NCI-H2196 treated with DMSO at 0.1 percent for 48 hours (cell line): Measurements from ENCODE around the gene TMEM94.

Source experiments
- DNase-seq: peaks from one replicate; lab custom pipeline; 2025; ENCODE audit not compliant: unreplicated experiment; lab: John Stamatoyannopoulos, UW

The TMEM94 gene

DNA sequence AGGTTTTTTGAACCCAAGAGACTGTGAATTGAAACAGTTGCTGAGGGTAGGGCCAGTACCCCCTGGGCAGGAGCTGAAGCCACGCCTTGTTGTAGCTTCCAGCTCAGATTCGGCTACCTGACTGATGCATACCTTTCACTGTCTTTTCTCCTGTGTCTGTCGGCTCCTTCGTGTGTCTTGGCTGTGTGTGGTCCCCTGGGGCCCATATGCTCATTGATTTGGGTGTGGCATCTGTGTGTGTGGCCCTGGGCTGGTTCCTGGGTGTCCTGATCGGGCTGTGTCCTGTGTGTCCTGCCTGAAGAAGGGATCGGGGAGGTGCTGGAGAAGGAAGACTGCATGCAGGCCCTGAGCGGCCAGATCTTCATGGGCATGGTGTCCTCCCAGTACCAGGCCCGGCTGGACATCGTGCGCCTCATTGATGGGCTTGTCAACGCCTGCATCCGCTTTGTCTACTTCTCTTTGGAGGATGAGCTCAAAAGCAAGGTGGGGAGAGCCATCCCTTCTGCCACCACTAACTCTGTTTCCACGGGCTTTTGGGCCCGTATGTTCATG is 38.0 kb downstream of the TMEM94 start:
- DNase-seq: no peak

DNA sequence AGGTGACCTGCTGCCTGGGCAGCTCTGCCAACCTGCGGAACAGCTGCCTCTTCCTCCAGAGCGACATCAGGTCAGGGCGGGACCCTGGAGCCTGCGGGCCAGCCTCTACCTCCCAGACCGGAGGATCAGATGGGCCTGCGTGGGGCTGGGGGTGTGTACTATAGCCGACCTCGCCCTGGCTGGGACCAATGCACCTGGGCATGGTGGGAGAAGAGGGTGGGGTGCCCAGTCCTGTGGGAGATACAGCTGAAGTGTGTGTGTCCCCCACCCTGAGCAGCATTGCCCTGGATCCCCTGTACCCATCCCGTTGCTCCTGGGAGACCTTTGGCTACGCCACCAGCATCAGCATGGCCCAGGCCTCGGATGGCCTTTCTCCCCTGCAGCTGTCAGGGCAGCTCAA is 39.6 kb downstream of the TMEM94 start:
- DNase-seq: no peak

DNA sequence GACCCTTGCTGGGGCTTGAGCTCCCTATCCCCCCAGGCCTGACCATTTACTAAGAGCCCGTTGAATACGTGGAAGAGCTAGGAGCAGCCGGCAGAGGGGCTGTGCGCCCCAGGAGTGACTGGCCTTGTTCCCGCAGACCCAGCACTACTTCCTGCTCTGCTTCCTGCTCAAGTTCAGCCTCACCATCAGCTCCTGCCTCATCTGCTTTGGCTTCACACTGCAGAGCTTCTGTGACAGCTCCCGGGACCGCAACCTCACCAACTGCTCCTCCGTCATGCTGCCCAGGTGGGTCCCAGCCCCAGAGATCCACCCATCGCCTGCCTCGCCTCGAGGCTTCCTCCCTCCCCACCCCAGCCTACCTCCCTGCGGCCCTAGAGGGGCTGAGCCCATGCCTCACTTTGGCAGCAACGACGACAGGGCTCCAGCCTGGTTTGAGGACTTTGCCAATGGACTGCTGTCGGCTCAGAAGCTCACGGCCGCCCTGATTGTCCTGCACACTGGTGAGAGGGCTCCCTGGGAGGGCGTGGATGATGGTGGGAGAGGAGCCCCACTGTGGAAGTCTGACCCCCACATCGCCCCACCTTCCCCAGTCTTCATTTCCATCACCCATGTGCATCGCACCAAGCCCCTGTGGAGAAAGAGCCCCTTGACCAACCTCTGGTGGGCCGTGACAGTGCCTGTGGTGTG is 41.7 kb downstream of the TMEM94 start:
- DNase-seq: no peak

DNA sequence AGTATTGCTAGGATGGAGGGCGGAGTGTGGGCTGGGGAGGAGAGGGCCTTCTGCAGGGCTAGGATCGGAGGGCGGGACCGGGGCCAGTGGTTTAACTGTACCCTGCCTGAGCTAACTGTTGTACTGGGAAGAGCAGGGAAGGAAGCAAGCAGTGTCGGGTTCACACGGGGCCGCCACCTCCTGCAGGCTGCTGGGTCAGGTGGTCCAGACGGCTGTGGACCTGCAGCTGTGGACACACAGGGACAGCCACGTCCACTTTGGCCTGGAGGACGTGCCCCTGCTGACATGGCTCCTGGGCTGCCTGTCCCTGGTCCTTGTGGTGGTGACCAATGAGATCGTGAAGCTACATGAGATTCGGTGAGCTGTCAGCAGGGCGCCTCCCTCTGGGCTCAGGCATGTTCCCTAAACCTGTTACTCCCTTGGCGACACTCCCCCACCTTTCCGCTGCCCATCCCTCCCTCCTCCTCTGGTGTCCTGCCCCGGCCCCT is 42.3 kb downstream of the TMEM94 start:
- no peak for DNase-seq

DNA sequence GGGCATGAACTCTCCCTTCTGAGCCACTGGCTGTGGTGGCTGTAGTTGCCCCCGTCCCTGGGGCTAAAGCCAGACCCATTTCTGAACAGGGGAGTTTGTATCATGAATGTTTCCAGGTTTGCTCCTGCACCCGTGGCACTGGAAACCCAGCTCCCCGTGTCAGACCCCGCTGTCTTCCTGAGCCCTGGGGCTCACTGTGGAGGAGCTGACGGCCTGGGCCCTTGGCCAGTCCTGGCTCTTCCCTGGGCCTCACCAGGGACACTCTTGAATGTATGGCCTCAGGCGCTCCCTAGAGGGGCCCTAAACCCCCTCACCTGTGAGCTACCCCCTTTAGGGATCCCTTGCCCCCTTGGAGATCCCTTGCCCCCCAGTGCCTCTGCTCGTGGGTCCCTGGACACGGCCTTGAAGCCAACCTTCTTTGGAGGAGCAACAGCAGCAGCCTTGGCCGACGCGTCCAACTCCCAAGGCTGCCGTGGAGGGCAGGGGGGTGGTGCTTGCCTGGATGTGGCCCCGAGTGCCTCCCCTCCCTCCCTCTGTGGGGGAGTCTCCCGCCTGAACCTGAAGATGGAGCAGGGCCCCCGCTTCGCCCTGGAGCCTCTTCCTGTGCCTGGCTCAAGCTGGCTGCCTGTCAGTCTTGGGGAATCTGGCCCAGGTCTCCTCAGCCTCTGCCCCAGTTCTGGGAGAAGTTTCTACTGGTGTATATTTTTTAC is 43.0 kb downstream of the TMEM94 start:
- no peak for DNase-seq

DNA sequence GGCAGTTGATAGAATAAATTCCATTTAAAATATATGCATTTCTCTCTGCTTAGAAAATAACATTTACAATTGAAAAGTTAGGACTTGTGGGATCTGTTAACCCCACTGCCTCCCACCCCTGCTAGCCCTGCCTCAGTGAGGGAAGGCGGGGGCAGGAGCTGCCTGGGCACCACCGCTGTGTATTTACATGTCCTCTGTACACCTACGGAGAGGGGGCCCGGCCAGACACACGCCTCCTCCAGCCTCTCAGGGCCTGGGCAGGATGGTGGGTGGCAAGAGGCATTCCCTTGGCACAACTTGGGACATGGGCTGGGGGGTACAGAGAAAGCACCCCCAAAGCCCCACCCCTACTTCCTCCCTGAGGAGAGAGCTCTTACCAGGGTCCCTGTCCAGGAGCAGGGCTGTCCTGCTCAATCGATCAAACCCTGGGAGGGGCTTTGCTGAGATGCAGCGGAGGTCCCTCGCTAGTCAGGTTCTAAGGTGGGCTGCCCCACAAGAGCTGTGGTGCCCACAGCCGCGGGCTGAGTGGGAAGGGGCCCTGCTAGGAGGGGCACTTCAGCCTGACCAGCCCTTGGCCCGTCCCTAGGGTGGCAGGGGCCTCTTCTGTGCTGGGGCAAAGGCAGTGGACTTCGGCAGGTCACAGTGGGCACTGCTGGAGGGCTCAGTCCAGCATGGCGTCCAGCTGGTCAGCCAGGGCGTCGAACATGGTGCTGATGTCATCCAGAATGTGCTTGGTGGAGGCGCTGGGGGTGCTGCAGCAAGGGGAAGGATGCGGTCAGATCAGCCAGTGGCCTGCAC is 44.2 kb downstream of the TMEM94 start:
- no peak for DNase-seq

DNA sequence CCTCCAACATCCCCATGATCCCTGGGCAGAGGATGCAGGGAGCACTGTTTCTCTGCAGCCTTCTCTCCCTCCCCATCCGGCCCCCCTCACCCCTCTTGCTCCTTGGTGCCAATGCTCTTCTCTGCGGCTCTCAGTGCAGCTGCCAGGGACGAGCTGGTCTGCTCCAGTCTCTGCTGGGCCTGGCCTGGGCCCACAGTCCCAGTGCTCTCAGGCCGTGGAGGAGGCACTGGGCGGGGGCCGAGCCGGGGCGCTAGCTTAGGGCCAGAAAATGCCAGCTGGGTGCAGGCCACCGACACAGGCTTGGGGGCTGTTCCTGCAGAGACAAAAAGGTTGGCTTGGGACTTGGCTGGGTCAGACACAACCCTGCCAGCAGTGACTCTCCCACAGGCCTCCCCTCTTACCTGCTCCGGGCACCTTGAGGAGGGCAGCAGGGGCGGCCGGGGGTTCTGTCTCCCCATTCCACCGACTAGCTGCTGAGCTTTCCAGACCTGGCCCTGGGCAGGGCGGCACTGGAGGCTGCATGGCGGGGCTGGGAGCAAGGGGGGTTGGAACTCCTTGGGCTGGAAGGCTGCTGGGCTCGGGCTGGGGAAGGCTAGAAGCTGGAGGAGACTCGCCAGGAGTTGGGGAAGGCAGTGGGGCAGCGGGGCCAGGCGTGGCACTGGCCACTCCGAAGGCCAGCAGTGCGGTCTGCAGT is 45.1 kb downstream of the TMEM94 start:
- DNase-seq: no peak

DNA sequence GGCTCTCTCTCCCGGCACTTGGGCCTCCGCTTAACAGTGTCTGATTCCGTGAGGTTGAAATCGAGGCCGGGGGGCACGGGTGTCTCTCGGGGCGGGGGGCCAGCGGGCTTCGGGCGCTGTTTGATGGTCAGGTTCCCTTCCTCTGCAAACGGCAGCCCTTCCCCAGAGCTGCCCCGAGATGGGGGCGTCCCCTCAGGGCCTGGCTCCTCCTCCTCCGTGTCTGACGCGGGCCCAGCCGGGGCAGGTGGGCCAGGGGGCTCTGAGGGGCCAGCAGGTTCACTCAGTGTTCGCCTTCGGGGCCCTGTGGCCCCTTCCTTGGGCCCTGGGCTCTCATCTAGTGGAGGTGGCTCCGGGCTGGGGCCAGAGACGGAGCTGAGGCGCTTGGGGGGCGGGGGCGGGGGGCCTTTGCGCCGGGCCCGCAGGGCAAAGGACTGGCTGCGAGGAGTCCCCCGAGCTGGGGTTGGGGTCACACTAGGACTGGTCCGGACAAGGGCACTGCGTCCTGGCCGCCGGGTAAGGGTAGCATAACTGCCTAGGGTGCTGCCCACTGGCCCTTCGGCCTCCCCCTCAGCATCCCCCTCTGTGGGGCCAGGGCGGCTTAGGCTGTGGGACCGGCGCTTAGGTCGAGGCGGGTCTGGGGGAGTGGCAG is 45.8 kb downstream of the TMEM94 start:
- DNase-seq: no peak

DNA sequence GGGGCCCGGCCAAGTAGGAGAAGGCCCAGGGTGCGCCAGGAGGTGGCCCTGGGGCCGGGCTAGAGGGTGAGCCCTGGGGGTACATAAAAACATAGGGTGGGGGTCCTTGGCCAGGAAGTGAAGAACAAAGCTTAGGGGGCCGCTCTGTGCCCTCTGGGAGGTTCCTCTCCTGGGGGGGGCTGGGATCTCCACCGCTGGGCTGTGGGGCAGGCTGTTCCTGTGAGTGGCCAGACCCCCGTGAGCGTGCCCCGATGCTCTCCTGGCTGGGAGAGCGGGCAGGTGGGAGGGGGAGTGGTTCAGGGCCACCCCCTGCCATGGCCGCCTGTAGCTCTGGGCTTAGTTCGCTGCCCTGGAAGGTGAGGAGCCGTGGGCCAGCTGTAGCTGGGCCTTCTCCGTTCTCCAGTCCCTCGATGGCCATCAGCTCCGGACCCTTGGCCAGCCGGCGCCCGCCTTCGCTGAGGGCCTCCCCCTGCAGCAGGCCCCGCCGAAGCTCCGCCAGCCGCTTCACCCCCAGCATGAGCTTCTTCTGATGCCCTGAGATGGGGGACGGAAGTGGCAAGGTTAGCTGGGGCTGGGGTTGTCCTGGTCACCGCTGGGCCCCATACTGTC is 46.4 kb downstream of the TMEM94 start:
- no peak for DNase-seq

DNA sequence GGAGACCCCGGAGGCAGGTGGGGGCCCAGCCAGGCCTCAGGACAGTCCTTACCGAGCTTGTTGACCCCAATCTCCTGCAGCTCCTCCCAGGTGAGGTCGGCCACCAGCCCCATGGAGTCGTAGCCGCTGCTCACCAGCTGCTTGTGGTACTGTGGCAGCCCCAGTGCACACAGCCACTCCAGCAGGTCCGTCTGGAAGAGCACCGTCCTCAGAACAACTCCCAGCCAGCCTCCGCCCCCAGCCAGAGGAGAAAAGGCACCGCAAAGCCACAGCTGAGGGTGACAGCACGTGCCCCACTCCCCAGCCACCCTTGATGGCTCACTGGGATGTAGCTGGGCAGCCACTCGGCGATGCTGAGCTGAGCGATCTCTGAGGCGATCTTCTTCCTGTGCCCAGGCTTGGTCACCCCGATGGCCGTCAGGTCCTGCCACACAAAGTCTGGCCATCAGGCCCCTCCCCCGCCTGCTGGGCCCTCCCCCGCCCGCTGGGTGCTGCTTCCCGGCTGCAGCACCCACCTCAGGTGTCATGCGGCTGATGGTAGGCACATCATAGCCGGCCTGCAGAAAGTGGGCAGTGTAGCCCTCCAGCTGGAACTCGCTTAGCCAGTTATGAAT is 47.0 kb downstream of the TMEM94 start:
- DNase-seq: no peak

DNA sequence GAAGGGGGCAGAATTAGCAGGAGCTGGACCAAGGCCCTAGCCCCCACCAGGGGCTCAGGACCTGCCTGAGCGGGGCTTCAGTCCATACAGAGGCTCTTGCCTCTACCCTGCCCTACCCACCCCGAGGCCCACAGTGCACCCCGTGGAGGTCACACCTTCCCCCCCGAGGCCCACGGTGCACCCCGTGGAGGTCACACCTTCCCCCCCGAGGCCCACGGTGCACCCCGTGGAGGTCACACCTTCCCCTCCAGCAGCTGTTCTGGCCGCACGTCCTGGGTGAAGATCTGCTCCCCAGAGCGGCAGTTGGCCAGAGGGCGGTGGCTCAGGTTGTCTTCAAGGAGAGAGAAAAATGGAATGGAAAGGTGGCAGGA is 47.5 kb downstream of the TMEM94 start:
- DNase-seq: no peak

DNA sequence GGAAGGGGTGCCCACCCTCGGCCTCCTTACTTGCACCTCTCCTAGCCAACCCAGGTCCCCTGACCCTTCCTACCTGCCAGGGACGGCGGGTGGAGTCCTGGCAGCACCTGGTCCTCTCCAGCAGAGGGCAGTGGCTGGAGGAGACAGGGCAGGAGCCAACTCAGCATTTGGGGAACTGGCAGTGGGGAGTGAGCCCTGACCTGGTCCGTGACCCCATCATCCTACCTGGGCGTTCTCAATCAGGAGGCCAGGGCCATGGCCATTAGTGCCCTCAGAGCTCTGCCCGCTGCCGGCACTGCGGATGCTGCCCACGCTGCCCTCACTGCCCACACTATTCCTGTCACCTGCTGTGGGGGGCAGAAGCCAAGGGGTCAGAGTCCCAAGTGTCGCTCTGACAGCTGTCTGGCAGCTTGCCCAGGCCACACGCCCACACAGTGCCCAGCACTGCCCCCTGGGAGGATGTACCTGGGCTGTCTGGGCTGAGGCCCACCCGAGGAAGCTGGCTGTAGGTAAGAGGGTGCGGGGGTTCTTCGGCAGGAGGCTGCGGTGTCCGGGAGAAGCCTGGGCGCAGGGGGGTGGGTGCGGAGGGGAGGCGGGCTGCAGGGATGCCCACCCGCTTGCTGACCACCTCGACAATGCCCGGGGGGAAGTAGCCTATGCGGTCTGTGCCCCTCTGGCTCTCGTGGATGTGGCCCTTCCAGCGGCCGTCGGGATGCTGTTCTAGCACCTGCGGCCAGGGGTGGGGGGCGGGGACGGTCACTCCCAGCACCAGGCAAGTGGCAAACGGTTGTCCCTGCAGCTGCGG is 48.1 kb downstream of the TMEM94 start:
- no peak for DNase-seq

DNA sequence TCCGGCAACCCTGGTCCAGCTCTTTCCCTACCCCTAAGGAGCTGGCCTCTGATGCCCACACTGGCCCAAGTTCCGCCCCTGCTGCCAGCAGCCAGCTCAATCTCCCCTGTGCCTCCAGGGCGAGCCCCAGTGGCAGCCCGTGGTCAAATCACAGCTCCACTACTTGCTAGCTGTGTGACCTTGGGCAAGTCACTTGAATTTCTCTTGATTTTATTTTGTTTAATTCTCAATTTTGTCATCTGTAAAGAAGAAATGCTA is 48.6 kb downstream of the TMEM94 start:
- DNase-seq: no peak

DNA sequence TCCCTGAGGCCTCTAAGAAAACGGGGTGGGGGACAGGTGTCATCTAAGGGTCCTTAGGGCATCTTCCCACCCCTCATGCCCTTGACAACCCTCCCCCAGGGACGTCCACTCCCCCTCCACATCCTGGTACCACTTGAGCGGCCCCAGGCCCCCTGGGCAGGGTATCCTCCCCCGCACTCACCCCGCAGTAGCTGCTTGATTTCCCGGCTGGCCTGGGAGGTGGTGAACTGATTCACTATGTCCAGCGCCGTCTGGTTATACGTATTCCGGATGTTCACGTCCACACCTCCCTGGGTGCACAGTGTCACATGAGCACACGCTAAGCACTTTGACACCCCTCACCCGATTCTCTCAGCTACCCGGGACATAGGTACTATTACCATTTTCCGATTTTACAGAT is 49.2 kb downstream of the TMEM94 start:
- no peak for DNase-seq

DNA sequence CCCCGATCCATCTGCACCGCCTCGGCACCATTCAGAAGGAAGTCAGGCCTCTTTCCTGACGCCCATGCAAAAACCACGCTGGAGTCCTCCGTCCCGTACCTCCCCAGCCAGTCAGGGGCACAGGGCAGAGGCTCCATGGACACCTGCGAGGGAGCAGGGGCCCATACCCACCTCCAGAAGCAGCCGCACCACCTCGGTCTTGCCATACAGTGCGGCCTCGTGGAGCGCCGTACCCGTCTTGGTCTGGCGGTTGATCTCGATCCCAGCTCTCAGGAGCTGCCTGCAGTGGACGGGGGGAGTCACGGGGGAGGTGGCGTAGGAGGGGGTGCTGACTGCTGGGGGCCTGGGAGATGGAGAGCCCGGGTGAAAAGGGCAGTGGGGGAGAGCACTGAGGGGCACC is 49.7 kb downstream of the TMEM94 start:
- no peak for DNase-seq

DNA sequence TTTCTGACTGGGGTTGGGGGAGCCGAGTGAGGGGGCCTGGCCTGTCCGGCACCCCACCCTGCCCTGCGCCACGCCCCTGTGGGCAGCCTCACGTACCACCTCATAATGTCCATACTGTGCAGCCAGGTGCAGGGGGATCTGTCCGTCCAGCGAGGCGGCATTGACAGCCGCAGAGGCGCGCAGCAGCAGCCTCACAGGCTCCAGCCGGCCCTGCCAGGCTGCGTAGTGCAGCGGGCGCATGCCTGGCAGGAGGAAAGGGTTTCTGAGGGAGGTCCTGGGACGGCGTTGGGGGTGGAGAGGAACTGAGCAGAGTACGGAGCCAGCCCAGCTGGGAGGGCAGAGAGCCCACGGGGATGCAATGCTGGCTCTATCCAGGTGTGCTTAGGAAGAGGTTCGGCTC is 50.5 kb downstream of the TMEM94 start:
- no peak for DNase-seq

DNA sequence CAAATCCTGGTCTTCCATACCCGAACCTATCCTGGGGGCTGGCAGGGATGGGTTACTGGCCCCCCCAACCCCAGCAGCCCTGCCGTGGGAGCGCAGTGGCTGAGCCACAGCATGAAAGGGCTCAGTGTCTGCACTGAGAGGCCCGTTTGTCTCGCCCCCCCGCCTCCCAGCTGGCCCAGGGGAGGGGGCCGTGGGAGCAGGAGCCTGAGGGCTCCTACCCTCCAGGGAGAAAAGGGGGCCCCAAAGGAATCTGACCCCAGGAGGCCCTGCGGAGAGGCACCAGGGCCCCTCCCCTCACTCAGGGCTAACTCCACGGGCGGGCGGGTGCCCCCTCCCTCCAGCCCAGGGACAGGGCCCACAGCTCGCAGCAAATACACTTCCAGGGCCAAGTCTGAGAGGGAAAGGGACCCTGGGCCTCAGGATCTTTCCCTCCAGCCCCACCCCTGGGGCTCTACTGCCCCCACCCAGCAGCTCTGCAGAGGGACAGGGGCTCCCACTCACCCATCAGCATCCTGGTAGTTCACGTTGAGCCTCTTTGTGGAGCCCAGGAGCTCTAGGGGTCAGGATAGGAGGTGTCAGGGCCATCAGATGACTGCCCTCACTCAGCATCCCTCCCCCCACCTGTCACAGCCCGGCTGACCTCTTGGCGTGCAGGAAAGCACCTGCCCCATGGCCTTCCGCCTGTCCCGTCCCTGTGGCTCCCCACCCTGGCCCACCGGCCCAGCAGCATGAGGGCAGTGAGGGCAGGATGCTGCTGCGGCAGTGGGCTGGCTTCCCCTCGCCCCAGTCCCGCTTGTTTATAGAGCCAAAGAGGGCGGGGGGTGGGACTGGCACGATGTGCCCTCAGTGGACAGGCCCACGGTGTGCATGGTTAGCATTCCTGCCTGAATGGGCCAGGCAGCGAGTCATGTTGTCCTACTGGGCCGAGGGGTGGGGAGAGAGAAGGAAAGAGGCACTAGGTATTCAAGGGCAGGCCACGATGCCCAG is 51.6 kb downstream of the TMEM94 start:
- DNase-seq: no peak

DNA sequence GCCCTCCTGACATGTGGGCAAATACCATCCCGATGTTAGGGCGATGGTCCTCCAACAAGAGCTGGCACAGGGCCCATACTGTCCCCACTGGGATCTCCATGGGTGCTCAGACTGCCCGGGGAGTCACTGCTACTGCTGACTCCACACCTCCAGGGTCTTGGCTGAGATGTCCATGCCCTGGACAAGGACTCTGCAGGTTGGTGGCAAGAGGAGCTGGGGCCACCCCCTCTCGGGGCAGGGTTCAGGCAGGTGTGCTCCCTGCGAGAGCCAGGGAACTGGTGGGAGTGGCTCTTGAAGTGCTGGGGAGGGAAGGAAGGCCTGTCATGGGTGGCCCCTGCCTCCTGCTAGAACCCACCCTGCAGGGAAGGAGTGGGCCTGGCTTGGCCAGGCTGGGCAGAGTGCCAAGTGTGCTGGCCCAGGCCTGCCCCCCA is 52.5 kb downstream of the TMEM94 start:
- DNase-seq: no peak
